Skeletal muscle satellite cell (primary cell): Measurements from ENCODE around the gene HIF1A.
A peak's percentile ranks its signal among the peaks of the same experiment; 100 is the strongest.
"Not testable (repeated sequence)": the region's sequence is repeated elsewhere in the genome, so short reads cannot be mapped to it uniquely, and the experiment has no call there.

ENCODE experiments used
- H3K27me3 ChIP-seq: 2 replicates; pipeline ENCODE4 v1.7.0; 2013; ENCODE audit warnings: low read length; ENCODE audit not compliant: control insufficient read depth, insufficient read depth
- H3K36me3 ChIP-seq: 2 replicates; pipeline ENCODE4 v1.7.0; 2013; ENCODE audit warnings: mild to moderate bottlenecking, control low read depth, low read length; ENCODE audit not compliant: insufficient read depth
- H3K4me1 ChIP-seq: 2 replicates; pipeline ENCODE4 v1.7.0; 2013; ENCODE audit warnings: low read length; ENCODE audit not compliant: control insufficient read depth, insufficient read depth
- H3K4me2 ChIP-seq: 2 replicates; pipeline ENCODE4 v1.7.0; 2013; ENCODE audit warnings: mild to moderate bottlenecking, low read length
- H3K4me3 ChIP-seq: 2 replicates; pipeline ENCODE4 v1.7.0; 2013; ENCODE audit warnings: low read length
- H3K9ac ChIP-seq: 2 replicates; pipeline ENCODE4 v1.7.0; 2013; ENCODE audit warnings: mild to moderate bottlenecking, low read depth, low read length, moderate library complexity
- H3K9me3 ChIP-seq: replicated peaks from 2 replicates; pipeline ENCODE4 v1.7.0; 2013; ENCODE audit warnings: mild to moderate bottlenecking, control low read depth, low read length

HIF1A gene

GRCh38 chr14:61699027-61699426 is 3.7 kb downstream of the HIF1A start:
- Histone ChIP-seq H3K4me1 (peaks cover 20% of the 10 kb centered on the region), H3K9ac (peak overlapping the region; percentile 98), H3K27me3 (no peaks in the 10 kb centered on the region), H3K36me3 (peaks cover 42% of the 10 kb centered on the region), H3K4me2 (peak overlapping the region; percentile 78), H3K9me3 (no peaks in the 10 kb centered on the region), H3K4me3 (peak overlapping the region; percentile 86)

- peaks cover 45% of the 10 kb centered on the region for H3K36me3 ChIP-seq
- H3K4me2 ChIP-seq: peak overlapping the region; percentile 78
- no peaks in the 10 kb centered on the region for H3K27me3 ChIP-seq
- H3K9me3 ChIP-seq: no peaks in the 10 kb centered on the region
- H3K4me1 ChIP-seq: peaks cover 24% of the 10 kb centered on the region
- H3K4me3 ChIP-seq: peak overlapping the region; percentile 86
- H3K9ac ChIP-seq: peak overlapping the region; percentile 98
Observed at GRCh38 chr14:61700104-61700886, 5.0 kb downstream of the HIF1A start.

GRCh38 chr14:61701946-61702345 is 6.6 kb downstream of the HIF1A start:
- H3K4me2 ChIP-seq: peak overlapping the region; percentile 78
- H3K36me3 ChIP-seq: peaks cover 43% of the 10 kb centered on the region
- H3K9ac ChIP-seq: peak overlapping the region; percentile 98
- no peaks in the 10 kb centered on the region for H3K27me3 ChIP-seq
- peak overlapping the region; percentile 86 for H3K4me3 ChIP-seq
- no peaks in the 10 kb centered on the region for H3K9me3 ChIP-seq
- H3K4me1 ChIP-seq: peaks cover 40% of the 10 kb centered on the region

GRCh38 chr14:61703342-61704129 is 8.2 kb downstream of the HIF1A start:
- H3K9me3 ChIP-seq: no peaks in the 10 kb centered on the region
- H3K4me1 ChIP-seq: peaks cover 42% of the 10 kb centered on the region
- peak overlapping the region; percentile 86 for H3K4me3 ChIP-seq
- H3K4me2 ChIP-seq: peak overlapping the region; percentile 78
- peak overlapping the region; percentile 98 for H3K9ac ChIP-seq
- peaks cover 30% of the 10 kb centered on the region for H3K36me3 ChIP-seq
- H3K27me3 ChIP-seq: no peaks in the 10 kb centered on the region

GRCh38 chr14:61704554-61704953 is 9.2 kb downstream of the HIF1A start:
- peaks cover 24% of the 10 kb centered on the region for H3K36me3 ChIP-seq
- H3K4me3 ChIP-seq: peak overlapping the region; percentile 86
- H3K4me1 ChIP-seq: peaks cover 42% of the 10 kb centered on the region
- peak overlapping the region; percentile 78 for H3K4me2 ChIP-seq
- no peaks in the 10 kb centered on the region for H3K9me3 ChIP-seq
- H3K9ac ChIP-seq: peak overlapping the region; percentile 98
- H3K27me3 ChIP-seq: no peaks in the 10 kb centered on the region

- H3K4me3 ChIP-seq: peak overlapping the region; percentile 86
- H3K9ac ChIP-seq: peak overlapping the region; percentile 98
- H3K36me3 ChIP-seq: peaks cover 24% of the 10 kb centered on the region
- H3K9me3 ChIP-seq: no peaks in the 10 kb centered on the region
- peaks cover 43% of the 10 kb centered on the region for H3K4me1 ChIP-seq
- H3K4me2 ChIP-seq: peak overlapping the region; percentile 78
- no peaks in the 10 kb centered on the region for H3K27me3 ChIP-seq
Observed at GRCh38 chr14:61705017-61705416, 9.7 kb downstream of the HIF1A start.

- H3K36me3 ChIP-seq: peaks cover 18% of the 10 kb centered on the region
- H3K4me3 ChIP-seq: peak overlapping the region; percentile 86
- H3K9ac ChIP-seq: peak overlapping the region; percentile 98
- peak overlapping the region; percentile 78 for H3K4me2 ChIP-seq
- H3K9me3 ChIP-seq: no peaks in the 10 kb centered on the region
- no peaks in the 10 kb centered on the region for H3K27me3 ChIP-seq
- peaks cover 48% of the 10 kb centered on the region for H3K4me1 ChIP-seq
Observed at GRCh38 chr14:61706096-61706690, 10.9 kb downstream of the HIF1A start.

GRCh38 chr14:61707774-61708173 is 12.5 kb downstream of the HIF1A start:
- H3K4me3 ChIP-seq, H3K9me3 ChIP-seq, H3K27me3 ChIP-seq, H3K9ac ChIP-seq, H3K4me2 ChIP-seq: not testable (repeated sequence)
- H3K36me3 ChIP-seq: peaks cover 20% of the 10 kb centered on the region
- peaks cover 61% of the 10 kb centered on the region for H3K4me1 ChIP-seq

GRCh38 chr14:61708693-61709092 is 13.4 kb downstream of the HIF1A start:
- not testable (repeated sequence) for H3K27me3 ChIP-seq, H3K9me3 ChIP-seq
- H3K4me3 ChIP-seq: peak overlapping the region; percentile 28
- H3K36me3 ChIP-seq: peaks cover 24% of the 10 kb centered on the region
- peaks cover 63% of the 10 kb centered on the region for H3K4me1 ChIP-seq
- H3K4me2 ChIP-seq: peak overlapping the region; percentile 72
- peak overlapping the region; percentile 65 for H3K9ac ChIP-seq

GRCh38 chr14:61710853-61711817 is 15.8 kb downstream of the HIF1A start:
- H3K4me3 ChIP-seq: peak overlapping the region; percentile 57

More at GRCh38 chr14:61710853-61711817, 15.8 kb downstream of the HIF1A start:
- peak overlapping the region; percentile 72 for H3K4me2 ChIP-seq
- no peaks in the 10 kb centered on the region for H3K27me3 ChIP-seq
- H3K9ac ChIP-seq: peak overlapping the region; percentile 65
- peaks cover 56% of the 10 kb centered on the region for H3K4me1 ChIP-seq
- peaks cover 28% of the 10 kb centered on the region for H3K36me3 ChIP-seq
- no peaks in the 10 kb centered on the region for H3K9me3 ChIP-seq
